A549 (cell line): Measurements from ENCODE around the gene GID4. TPM values are rescaled to one million over a fixed set of nuclear protein-coding genes. Genes with fewer than 3 reads are reported as not detected.

Experiments
- ATAC-seq, 2 experiments: fragments of 200-7000 bp in 1 of 2; fragments of >200 bp in 1 of 2; cut with Nextera tagmentation in 1 of 2; cut with Tn5 transposase in 1 of 2; 3 replicates each; pipeline versions ENCODE4 v1.8.0 to v1.9.1; 2018 to 2020; ENCODE audit warnings: mild to moderate bottlenecking in 1 of 2, moderate library complexity in 1 of 2
- CTCF ChIA-PET: fragments of 300-600 bp; sonication (Branson Sonifier 250); formaldehyde crosslinking; extraction: SDS; loops from one replicate; lab custom pipeline; 2021; ENCODE audit warnings: antibody characterized with exemption, inconsistent platforms; lab: Yijun Ruan, JAX
- POLR2A ChIA-PET: fragments of 350-600 bp; formaldehyde crosslinking; extraction: SDS; loops from one replicate; lab custom pipeline; 2021; ENCODE audit warnings: antibody characterized with exemption, inconsistent platforms; lab: Yijun Ruan, JAX
- DNase-seq, 2 experiments: peaks; one replicate each; pipeline versions ENCODE4 v3.0.0 to v3.0.0-alpha.2; 2011 to 2016; ENCODE audit warnings: low read depth in 1 of 2, low spot score in 1 of 2
- FAIRE-seq: peaks from 2 replicates; lab custom pipeline; 2011; peaks lifted over from hg19 to GRCh38; lab: Jason Lieb, UNC
- H3K27ac ChIP-seq, 2 experiments: fragments of >200 bp; sonication (Bioruptor Twin); formaldehyde crosslinking; 3 replicates each; pipeline ENCODE4 v1.5.1; 2016 to 2017
- H3K4me1 ChIP-seq: fragments of >200 bp; sonication (Bioruptor Twin); formaldehyde crosslinking; 3 replicates; pipeline ENCODE4 v1.6.1; 2016
- H3K4me2 ChIP-seq: fragments of >200 bp; sonication (Bioruptor Twin); formaldehyde crosslinking; 3 replicates; pipeline ENCODE4 v1.6.1; 2016
- H3K4me3 ChIP-seq: fragments of >200 bp; sonication (Bioruptor Twin); formaldehyde crosslinking; 3 replicates; pipeline ENCODE4 v1.5.1; 2016
- H3K9me3 ChIP-seq: fragments of >200 bp; sonication (Bioruptor Twin); formaldehyde crosslinking; 3 replicates; pipeline ENCODE4 v1.6.1; 2016
- CHD2 ChIP-seq: fragments of 150-350 bp; IDR thresholded peaks from 2 replicates; pipeline ENCODE4 v1.6.1; 2014; ENCODE audit warnings: low read length; ENCODE audit not compliant: partially characterized antibody
- EHMT2 ChIP-seq: fragments of 200-600 bp; sonication (generic); IDR thresholded peaks from 2 replicates; pipeline ENCODE4 v1.6.1; 2016; ENCODE audit warnings: antibody characterized with exemption, low read depth, mild to moderate bottlenecking, moderate library complexity
- EP300 ChIP-seq, 2 experiments: fragments of >200 bp; sonication (Bioruptor Twin); formaldehyde crosslinking; IDR thresholded peaks; 2 replicates in 1 of 2; 3 replicates in 1 of 2; pipeline ENCODE4 v1.6.1; 2016 to 2017
- ESRRA ChIP-seq: fragments of 150-350 bp; IDR thresholded peaks from 2 replicates; pipeline ENCODE4 v1.6.1; 2014; ENCODE audit warnings: mild to moderate bottlenecking, low read length, borderline replicate concordance
- FOSL2 ChIP-seq, 2 experiments: fragments of 450-650 bp in 1 of 2; fragments of >200 bp in 1 of 2; sonication (Bioruptor Twin) in 1 of 2; formaldehyde crosslinking; IDR thresholded peaks; 2 replicates each; pipeline versions ENCODE4 v1.5.0 to v1.6.1; 2016 to 2020; ENCODE audit warnings: mild to moderate bottlenecking in 1 of 2, moderate library complexity in 1 of 2
- FOXS1 ChIP-seq: fragments of 250-450 bp; sonication (Bioruptor Pico); IDR thresholded peaks from 2 replicates; pipeline ENCODE4 v1.5.0; 2020; ENCODE audit warnings: mild to moderate bottlenecking, moderate library complexity
- HOXA7 ChIP-seq: fragments of 250-450 bp; sonication (Bioruptor Pico); IDR thresholded peaks from 2 replicates; pipeline ENCODE4 v1.5.0; 2020; ENCODE audit warnings: mild to moderate bottlenecking, moderate library complexity
- HOXB13 ChIP-seq: fragments of 250-450 bp; sonication (Bioruptor Pico); IDR thresholded peaks from 2 replicates; pipeline ENCODE4 v1.5.0; 2020; ENCODE audit warnings: low read depth, mild to moderate bottlenecking, moderate library complexity
- HOXB5 ChIP-seq: fragments of 250-450 bp; sonication (Bioruptor Pico); IDR thresholded peaks from 2 replicates; pipeline ENCODE4 v1.5.0; 2020; ENCODE audit warnings: mild to moderate bottlenecking, moderate library complexity
- JUN ChIP-seq, 2 experiments: fragments of >200 bp; sonication (Bioruptor Twin); formaldehyde crosslinking; IDR thresholded peaks; 2 replicates in 1 of 2; 3 replicates in 1 of 2; pipeline ENCODE4 v1.6.1; 2016 to 2017
- KDM5A ChIP-seq: fragments of 200-600 bp; sonication (generic); IDR thresholded peaks from 2 replicates; pipeline ENCODE4 v1.6.1; 2016; ENCODE audit warnings: antibody characterized with exemption, mild to moderate bottlenecking
- MAFK ChIP-seq: fragments of 450-650 bp; IDR thresholded peaks from 2 replicates; pipeline ENCODE4 v1.6.1; 2014; ENCODE audit not compliant: partially characterized antibody
- MAX ChIP-seq: IDR thresholded peaks from 2 replicates; pipeline ENCODE4 v1.6.1; 2012
- NPAS2 ChIP-seq: fragments of 250-450 bp; sonication (Bioruptor Pico); IDR thresholded peaks from 2 replicates; pipeline ENCODE4 v1.8.0; 2022; ENCODE audit warnings: mild to moderate bottlenecking, moderate library complexity, borderline replicate concordance
- POLR2AphosphoS2 ChIP-seq: conservative IDR thresholded peaks from 2 replicates; pipeline ENCODE4 v1.6.1; 2012; ENCODE audit warnings: low read length, improper control_type of control experiment, inconsistent platforms
- RAD21 ChIP-seq, 2 experiments: fragments of >200 bp in 1 of 2; sonication (Bioruptor Twin) in 1 of 2; formaldehyde crosslinking in 1 of 2; IDR thresholded peaks in 1 of 2; conservative IDR thresholded peaks in 1 of 2; 2 replicates in 1 of 2; 3 replicates in 1 of 2; pipeline ENCODE4 v1.6.1; 2012 to 2018; ENCODE audit warnings: inconsistent platforms in 1 of 2
- RARB ChIP-seq: fragments of 250-450 bp; sonication (Bioruptor Pico); IDR thresholded peaks from 2 replicates; pipeline ENCODE4 v1.8.0; 2021; ENCODE audit warnings: mild to moderate bottlenecking, moderate library complexity
- SMC3 ChIP-seq: fragments of >200 bp; sonication (Bioruptor Twin); formaldehyde crosslinking; IDR thresholded peaks from 3 replicates; pipeline ENCODE4 v1.6.1; 2018; ENCODE audit warnings: inconsistent platforms
- WGBS: methylation state at CpG from one replicate; pipeline ENCODE4 v1.1.6; 2017; ENCODE audit errors: missing lambda C conversion rate; 5-methylcytosine and 5-hydroxymethylcytosine counted together
- polyA plus RNA-seq, 4 experiments: library from polyadenylated mRNA; depleted of rRNA in 3 of 4; stranded (reverse); fragments of >200 nt; fragmentation: RNase III in 1 of 4; extraction: RNeasy Plus Mini Kit Qiagen cat#74134 plus additional on column Dnase treatment in 1 of 4; gene quantifications; 2 replicates in 3 of 4; 3 replicates in 1 of 4; pipeline ENCODE4 v1.2.3, GENCODE V29; 2011 to 2017
- TF ChIP-seq, protein P1 (sequence below): fragments of 450-650 bp; IDR thresholded peaks from 2 replicates; pipeline ENCODE4 v1.6.1; 2014; ENCODE audit warnings: antibody characterized with exemption
- TF ChIP-seq, protein P2 (sequence below): fragments of 250-450 bp; sonication (Bioruptor Pico); IDR thresholded peaks from 2 replicates; pipeline ENCODE4 v1.5.0; 2020; ENCODE audit warnings: low read depth, mild to moderate bottlenecking, moderate library complexity

Gene GID4
- polyA plus RNA-seq, 2 of the 4 experiments (the other 2 are of a cell fraction) = 11.2 to 11.5 TPM

GRCh38 chr17:18070861-18071340, 31.7 kb downstream of the GID4 start:
- no peak overlapping the region for H3K4me3 ChIP-seq
- TF ChIP-seq, protein P1, sequence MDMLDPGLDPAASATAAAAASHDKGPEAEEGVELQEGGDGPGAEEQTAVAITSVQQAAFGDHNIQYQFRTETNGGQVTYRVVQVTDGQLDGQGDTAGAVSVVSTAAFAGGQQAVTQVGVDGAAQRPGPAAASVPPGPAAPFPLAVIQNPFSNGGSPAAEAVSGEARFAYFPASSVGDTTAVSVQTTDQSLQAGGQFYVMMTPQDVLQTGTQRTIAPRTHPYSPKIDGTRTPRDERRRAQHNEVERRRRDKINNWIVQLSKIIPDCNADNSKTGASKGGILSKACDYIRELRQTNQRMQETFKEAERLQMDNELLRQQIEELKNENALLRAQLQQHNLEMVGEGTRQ = no peak
- no peak for TF ChIP-seq ESRRA
- no peak for TF ChIP-seq MAX
- no peak for TF ChIP-seq KDM5A
- TF ChIP-seq RAD21 (conservative IDR thresholded peaks at IDR 0.05 in 1 of 2, IDR thresholded peaks at IDR 0.05 in 1 of 2) = no peak
- TF ChIP-seq SMC3 = no peak
- no peak for TF ChIP-seq EHMT2
- TF ChIP-seq FOSL2 (IDR thresholded peaks at IDR 0.05) = no peak
- no peak for TF ChIP-seq FOSL2 (CRISPR knock-in tag; IDR thresholded peaks at IDR 0.05)
- TF ChIP-seq EP300 (IDR thresholded peaks at IDR 0.05) = no peak
- TF ChIP-seq, protein P2, sequence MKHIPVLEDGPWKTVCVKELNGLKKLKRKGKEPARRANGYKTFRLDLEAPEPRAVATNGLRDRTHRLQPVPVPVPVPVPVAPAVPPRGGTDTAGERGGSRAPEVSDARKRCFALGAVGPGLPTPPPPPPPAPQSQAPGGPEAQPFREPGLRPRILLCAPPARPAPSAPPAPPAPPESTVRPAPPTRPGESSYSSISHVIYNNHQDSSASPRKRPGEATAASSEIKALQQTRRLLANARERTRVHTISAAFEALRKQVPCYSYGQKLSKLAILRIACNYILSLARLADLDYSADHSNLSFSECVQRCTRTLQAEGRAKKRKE = no peak
- TF ChIP-seq POLR2AphosphoS2 = no peak
- no peak for TF ChIP-seq HOXA7 (CRISPR knock-in tag)
- H3K4me1 ChIP-seq = peaks cover 12% of the 10 kb centered on the region; the same call in 1 of the 3 replicates
- ChIA-PET CTCF (interaction anchor here (0.6 to 3.6 kb wide), 3 partner anchors 14 to 1042 kb away, joined by 3 to 12 read pairs (median 5); no protein-coding TSS in a partner anchor), POLR2A (no interaction called here)
- ATAC-seq (peak in 1 of 2 experiments; percentile 51; a peak in 2 of 6 replicates), DNase-seq (no peak), FAIRE-seq (no peak)
- no peak overlapping the region for H3K4me2 ChIP-seq
- no peaks in the 10 kb centered on the region for H3K9me3 ChIP-seq
- 45% methylated on average over 8 of the region's 8 CpGs for WGBS
- no peak overlapping the region for H3K27ac ChIP-seq

DNA sequence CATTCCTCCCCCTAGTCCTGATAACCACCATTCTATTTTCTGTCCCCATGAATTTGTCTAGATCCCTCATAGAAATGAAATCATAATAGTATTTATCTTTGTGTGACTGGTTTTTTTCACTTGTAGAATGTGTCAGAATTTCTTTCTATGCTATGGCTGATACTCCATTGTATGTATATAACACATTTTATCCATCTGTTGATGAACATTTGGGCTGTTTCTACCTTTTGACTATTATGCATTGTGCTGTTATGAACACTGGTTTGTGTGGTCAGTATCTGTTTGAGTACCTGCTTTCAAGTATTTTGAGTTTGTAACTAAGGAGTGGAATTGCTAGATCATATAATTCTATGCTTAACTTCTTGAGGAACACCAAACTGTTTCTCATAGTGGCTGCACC, 32.5 kb downstream of the GID4 start:
- Histone ChIP-seq H3K4me3 (no peak overlapping the region), H3K4me2 (no peak overlapping the region), H3K9me3 (no peaks in the 10 kb centered on the region), H3K27ac (no peak overlapping the region), H3K4me1 (peaks cover 12% of the 10 kb centered on the region; the same call in 1 of the 3 replicates)
- DNase-seq = no peak
- POLR2A ChIA-PET = no interaction called here
- CTCF ChIA-PET = interaction anchor here (1.3 kb wide), 1 partner anchor 13 kb away, joined by 3 read pairs; no protein-coding TSS in a partner anchor
- no peak for ATAC-seq
- TF ChIP-seq HOXB13 (CRISPR knock-in tag) = no peak
- TF ChIP-seq NPAS2 (CRISPR knock-in tag) = no peak
- TF ChIP-seq, protein P1 = no peak
- TF ChIP-seq JUN (IDR thresholded peaks at IDR 0.05) = no peak
- no peak for TF ChIP-seq RARB (CRISPR knock-in tag)
- no peak for TF ChIP-seq FOXS1
- TF ChIP-seq EP300 (IDR thresholded peaks at IDR 0.05) = no peak
- TF ChIP-seq MAFK = no peak
- no peak for TF ChIP-seq POLR2AphosphoS2
- TF ChIP-seq HOXB5 (CRISPR knock-in tag) = no peak
- no peak for TF ChIP-seq CHD2
- no peak for TF ChIP-seq ESRRA
- peak; percentile 79 for FAIRE-seq
